Ishikawa (cell line): ENCODE data around the gene FIGNL1.

Source experiments
- CREB1 ChIP-seq: IDR thresholded peaks from 2 replicates; pipeline ENCODE4 v1.6.1; 2012; ENCODE audit warnings: low read depth
- FOXM1 ChIP-seq: IDR thresholded peaks from 2 replicates; pipeline ENCODE4 v1.6.1; 2012; ENCODE audit warnings: low read depth, borderline replicate concordance
- RAD21 ChIP-seq: IDR thresholded peaks from 2 replicates; pipeline ENCODE4 v1.6.1; 2012; ENCODE audit warnings: low read depth
- TAF1 ChIP-seq: IDR thresholded peaks from 2 replicates; pipeline ENCODE4 v1.6.1; 2012; ENCODE audit warnings: low read depth, mild to moderate bottlenecking
- YY1 ChIP-seq: IDR thresholded peaks from 2 replicates; pipeline ENCODE4 v1.6.1; 2012; ENCODE audit warnings: low read depth
- TF ChIP-seq, protein P1 (sequence below): IDR thresholded peaks from 2 replicates; pipeline ENCODE4 v1.6.1; 2012
- TF ChIP-seq, protein P2 (sequence below): IDR thresholded peaks from 2 replicates; pipeline ENCODE4 v1.6.1; 2012; ENCODE audit warnings: low read depth, mild to moderate bottlenecking

DNA sequence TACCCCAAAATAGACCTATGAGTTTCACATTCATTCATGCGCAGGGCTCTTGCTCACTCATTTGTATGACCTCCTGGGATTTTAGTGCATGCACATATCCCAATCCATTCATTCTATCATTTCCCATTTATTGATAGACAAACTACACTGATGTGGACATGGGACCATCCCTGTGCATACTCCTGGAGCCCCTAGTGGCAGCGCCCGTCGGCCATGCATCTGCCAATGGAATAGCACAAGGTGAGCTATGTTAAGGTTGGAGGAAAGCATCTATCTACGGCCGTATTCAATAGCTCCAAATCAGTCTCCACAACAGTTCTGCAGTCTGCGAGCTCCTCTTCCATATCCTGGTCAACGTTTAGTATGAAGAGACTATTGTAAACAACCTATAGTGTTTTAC, 31.7 kb upstream of the FIGNL1 start:
- TF ChIP-seq TAF1 (no peak), FOXM1 (no peak), YY1 (no peak), RAD21 (no peak), CREB1 (no peak)
- TF ChIP-seq, protein P1, sequence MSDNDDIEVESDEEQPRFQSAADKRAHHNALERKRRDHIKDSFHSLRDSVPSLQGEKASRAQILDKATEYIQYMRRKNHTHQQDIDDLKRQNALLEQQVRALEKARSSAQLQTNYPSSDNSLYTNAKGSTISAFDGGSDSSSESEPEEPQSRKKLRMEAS = no peak
- TF ChIP-seq, protein P2, sequence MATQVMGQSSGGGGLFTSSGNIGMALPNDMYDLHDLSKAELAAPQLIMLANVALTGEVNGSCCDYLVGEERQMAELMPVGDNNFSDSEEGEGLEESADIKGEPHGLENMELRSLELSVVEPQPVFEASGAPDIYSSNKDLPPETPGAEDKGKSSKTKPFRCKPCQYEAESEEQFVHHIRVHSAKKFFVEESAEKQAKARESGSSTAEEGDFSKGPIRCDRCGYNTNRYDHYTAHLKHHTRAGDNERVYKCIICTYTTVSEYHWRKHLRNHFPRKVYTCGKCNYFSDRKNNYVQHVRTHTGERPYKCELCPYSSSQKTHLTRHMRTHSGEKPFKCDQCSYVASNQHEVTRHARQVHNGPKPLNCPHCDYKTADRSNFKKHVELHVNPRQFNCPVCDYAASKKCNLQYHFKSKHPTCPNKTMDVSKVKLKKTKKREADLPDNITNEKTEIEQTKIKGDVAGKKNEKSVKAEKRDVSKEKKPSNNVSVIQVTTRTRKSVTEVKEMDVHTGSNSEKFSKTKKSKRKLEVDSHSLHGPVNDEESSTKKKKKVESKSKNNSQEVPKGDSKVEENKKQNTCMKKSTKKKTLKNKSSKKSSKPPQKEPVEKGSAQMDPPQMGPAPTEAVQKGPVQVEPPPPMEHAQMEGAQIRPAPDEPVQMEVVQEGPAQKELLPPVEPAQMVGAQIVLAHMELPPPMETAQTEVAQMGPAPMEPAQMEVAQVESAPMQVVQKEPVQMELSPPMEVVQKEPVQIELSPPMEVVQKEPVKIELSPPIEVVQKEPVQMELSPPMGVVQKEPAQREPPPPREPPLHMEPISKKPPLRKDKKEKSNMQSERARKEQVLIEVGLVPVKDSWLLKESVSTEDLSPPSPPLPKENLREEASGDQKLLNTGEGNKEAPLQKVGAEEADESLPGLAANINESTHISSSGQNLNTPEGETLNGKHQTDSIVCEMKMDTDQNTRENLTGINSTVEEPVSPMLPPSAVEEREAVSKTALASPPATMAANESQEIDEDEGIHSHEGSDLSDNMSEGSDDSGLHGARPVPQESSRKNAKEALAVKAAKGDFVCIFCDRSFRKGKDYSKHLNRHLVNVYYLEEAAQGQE = no peak
